OCI-LY1 (cell line): ENCODE measurements around the gene CHRNB2.

Experiments
- H2AFZ ChIP-seq: fragments of 200-600 bp; sonication (generic), shearing (Covaris generic); 2 replicates; pipeline ENCODE4 v1.6.0; 2014; ENCODE audit warnings: antibody characterized with exemption, mild to moderate bottlenecking, low read length
- H3F3A ChIP-seq: fragments of 200-600 bp; sonication (generic), shearing (Covaris generic); 2 replicates; pipeline ENCODE4 v1.6.0; 2014; ENCODE audit warnings: mild to moderate bottlenecking, antibody characterized with exemption, low read length, moderate library complexity; ENCODE audit not compliant: insufficient read depth
- H3K27ac ChIP-seq: fragments of 200-600 bp; sonication (generic); 2 replicates; pipeline ENCODE4 v1.5.1; 2014; ENCODE audit warnings: low read length, mixed run types, mild to moderate bottlenecking, low read depth; ENCODE audit not compliant: poor library complexity, severe bottlenecking
- H3K27me3 ChIP-seq: fragments of 200-600 bp; sonication (generic); 2 replicates; pipeline ENCODE4 v1.6.0; 2014; ENCODE audit warnings: antibody characterized with exemption, mild to moderate bottlenecking, low read length, moderate library complexity; ENCODE audit not compliant: insufficient read depth
- H3K36me3 ChIP-seq: fragments of 200-600 bp; sonication (generic); 2 replicates; pipeline ENCODE4 v1.6.1; 2014; ENCODE audit warnings: mild to moderate bottlenecking, antibody characterized with exemption, low read length, moderate library complexity, mixed read lengths; ENCODE audit not compliant: insufficient read depth
- H3K4me1 ChIP-seq: fragments of 200-600 bp; sonication (generic); 2 replicates; pipeline ENCODE4 v1.5.1; 2014; ENCODE audit warnings: mild to moderate bottlenecking, low read length, moderate library complexity; ENCODE audit not compliant: insufficient read depth, severe bottlenecking
- H3K4me2 ChIP-seq: fragments of 200-600 bp; sonication (generic), shearing (Covaris generic); 2 replicates; pipeline ENCODE4 v1.6.1; 2014; ENCODE audit warnings: low read length
- H3K4me3 ChIP-seq: fragments of 200-600 bp; sonication (generic); 2 replicates; pipeline ENCODE4 v1.5.1; 2014; ENCODE audit warnings: low read length, low read depth, mild to moderate bottlenecking, mixed read lengths; ENCODE audit not compliant: poor library complexity, severe bottlenecking
- H3K79me2 ChIP-seq: fragments of 200-600 bp; shearing (Covaris generic); 2 replicates; pipeline ENCODE4 v1.6.1; 2016; ENCODE audit warnings: mixed run types, low read length, mixed read lengths; ENCODE audit not compliant: insufficient read depth
- H3K9ac ChIP-seq: fragments of 200-600 bp; sonication (generic), shearing (Covaris generic); 2 replicates; pipeline ENCODE4 v1.6.1; 2014; ENCODE audit warnings: mild to moderate bottlenecking, low read length, mixed read lengths
- H3K9me2 ChIP-seq: fragments of 200-600 bp; sonication (generic), shearing (Covaris generic); 2 replicates; pipeline ENCODE4 v1.6.1; 2014; ENCODE audit warnings: low read depth, mild to moderate bottlenecking, low read length, mixed read lengths
- H3K9me3 ChIP-seq: fragments of 200-600 bp; shearing (Covaris generic); 2 replicates; pipeline ENCODE4 v1.6.1; 2014; ENCODE audit warnings: low read length, mixed read lengths
- H4K20me1 ChIP-seq: fragments of 200-600 bp; sonication (generic), shearing (Covaris generic); 2 replicates; pipeline ENCODE4 v1.6.0; 2016; ENCODE audit warnings: mild to moderate bottlenecking, low read length; ENCODE audit not compliant: insufficient read depth
- EZH2 ChIP-seq: fragments of 200-600 bp; sonication (generic), shearing (Covaris generic); IDR thresholded peaks from 2 replicates; pipeline ENCODE4 v1.8.0; 2017; ENCODE audit warnings: borderline replicate concordance, mixed run types, mild to moderate bottlenecking, antibody characterized with exemption, low read length, moderate library complexity, mixed read lengths
- TF ChIP-seq, protein P1 (sequence below): fragments of 200-600 bp; sonication (generic), shearing (Covaris generic); IDR thresholded peaks from 2 replicates; pipeline ENCODE4 v1.5.1; 2017; ENCODE audit warnings: mild to moderate bottlenecking, antibody characterized with exemption, low read length, moderate library complexity, mixed read lengths

CHRNB2 gene

GRCh38 chr1:154614901-154615300, 47.3 kb downstream of the CHRNB2 start:
- Histone ChIP-seq H3K4me2 (no peak overlapping the region), H3K9ac (no peak overlapping the region), H3F3A (no peaks in the 10 kb centered on the region; the same call in 1 of the 2 replicates), H3K79me2 (peaks cover 24% of the 10 kb centered on the region), H3K4me1 (peaks cover 24% of the 10 kb centered on the region), H2AFZ (no peak overlapping the region), H3K36me3 (no peaks in the 10 kb centered on the region), H3K4me3 (no peak overlapping the region), H3K27ac (no peak overlapping the region), H3K27me3 (no peaks in the 10 kb centered on the region), H4K20me1 (no peaks in the 10 kb centered on the region), H3K9me2 (no peaks in the 10 kb centered on the region), H3K9me3 (no peaks in the 10 kb centered on the region)
- TF ChIP-seq, protein P1, sequence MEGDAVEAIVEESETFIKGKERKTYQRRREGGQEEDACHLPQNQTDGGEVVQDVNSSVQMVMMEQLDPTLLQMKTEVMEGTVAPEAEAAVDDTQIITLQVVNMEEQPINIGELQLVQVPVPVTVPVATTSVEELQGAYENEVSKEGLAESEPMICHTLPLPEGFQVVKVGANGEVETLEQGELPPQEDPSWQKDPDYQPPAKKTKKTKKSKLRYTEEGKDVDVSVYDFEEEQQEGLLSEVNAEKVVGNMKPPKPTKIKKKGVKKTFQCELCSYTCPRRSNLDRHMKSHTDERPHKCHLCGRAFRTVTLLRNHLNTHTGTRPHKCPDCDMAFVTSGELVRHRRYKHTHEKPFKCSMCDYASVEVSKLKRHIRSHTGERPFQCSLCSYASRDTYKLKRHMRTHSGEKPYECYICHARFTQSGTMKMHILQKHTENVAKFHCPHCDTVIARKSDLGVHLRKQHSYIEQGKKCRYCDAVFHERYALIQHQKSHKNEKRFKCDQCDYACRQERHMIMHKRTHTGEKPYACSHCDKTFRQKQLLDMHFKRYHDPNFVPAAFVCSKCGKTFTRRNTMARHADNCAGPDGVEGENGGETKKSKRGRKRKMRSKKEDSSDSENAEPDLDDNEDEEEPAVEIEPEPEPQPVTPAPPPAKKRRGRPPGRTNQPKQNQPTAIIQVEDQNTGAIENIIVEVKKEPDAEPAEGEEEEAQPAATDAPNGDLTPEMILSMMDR = no peak
- no peak for TF ChIP-seq EZH2

- Histone ChIP-seq H3K4me2 (no peak overlapping the region), H3K4me3 (no peak overlapping the region), H2AFZ (no peak overlapping the region), H3K4me1 (peaks cover 22% of the 10 kb centered on the region), H3K27ac (no peak overlapping the region), H3K9me2 (no peaks in the 10 kb centered on the region), H3K9me3 (no peaks in the 10 kb centered on the region), H3K9ac (no peak overlapping the region), H3F3A (no peaks in the 10 kb centered on the region; the same call in 1 of the 2 replicates), H3K27me3 (no peaks in the 10 kb centered on the region), H3K36me3 (no peaks in the 10 kb centered on the region), H3K79me2 (peaks cover 27% of the 10 kb centered on the region), H4K20me1 (no peaks in the 10 kb centered on the region)
- TF ChIP-seq, protein P1 = no peak
- no peak for TF ChIP-seq EZH2
Measured at GRCh38 chr1:154615411-154615810, 47.8 kb downstream of the CHRNB2 start.

GRCh38 chr1:154616659-154617345, 49.2 kb downstream of the CHRNB2 start:
- peaks cover 11% of the 10 kb centered on the region for H3K4me1 ChIP-seq
- no peaks in the 10 kb centered on the region for H3K9me2 ChIP-seq
- no peak overlapping the region for H3K4me3 ChIP-seq
- H3K36me3 ChIP-seq = peaks cover 4% of the 10 kb centered on the region; the same call in 1 of the 2 replicates
- peaks cover 41% of the 10 kb centered on the region for H3K79me2 ChIP-seq
- H4K20me1 ChIP-seq = no peaks in the 10 kb centered on the region
- H3K9me3 ChIP-seq = no peaks in the 10 kb centered on the region
- no peak overlapping the region for H3K27ac ChIP-seq
- no peak overlapping the region for H3K9ac ChIP-seq
- H3F3A ChIP-seq = no peaks in the 10 kb centered on the region
- no peak overlapping the region for H3K4me2 ChIP-seq
- no peak for TF ChIP-seq EZH2
- TF ChIP-seq, protein P1 = no peak
- no peak overlapping the region for H2AFZ ChIP-seq
- no peaks in the 10 kb centered on the region for H3K27me3 ChIP-seq
